ENCODE results near the gene FIG4.
A peak's percentile ranks its signal among the peaks of the same experiment; 100 is the strongest.

FIG4 gene

GRCh38 chr6:109747221-109747620 is 56.1 kb downstream of the FIG4 start:
- ATAC-seq: no peak
- TF ChIP-seq OSR1 (CRISPR knock-in tag; IDR thresholded peaks at IDR 0.05) (no peak), ZNF70 (CRISPR knock-in tag; IDR thresholded peaks at IDR 0.05) (no peak), BACH2 (CRISPR knock-in tag; IDR thresholded peaks at IDR 0.05; ENCODE audit: borderline replicate concordance) (no peak), CREB5 (CRISPR knock-in tag; IDR thresholded peaks at IDR 0.05; ENCODE audit: low read depth) (no peak), PPARA (CRISPR knock-in tag; IDR thresholded peaks at IDR 0.05; ENCODE audit: borderline replicate concordance) (no peak), ZNF565 (CRISPR knock-in tag; conservative IDR thresholded peaks at IDR 0.05; ENCODE audit: low read depth) (no peak)

- TF ChIP-seq ZFP30 (CRISPR knock-in tag; IDR thresholded peaks at IDR 0.05): no peak
- no peak for TF ChIP-seq ZNF565 (CRISPR knock-in tag; conservative IDR thresholded peaks at IDR 0.05; ENCODE audit: low read depth)
- TF ChIP-seq SNAI2 (CRISPR knock-in tag; IDR thresholded peaks at IDR 0.05): no peak
- TF ChIP-seq GLIS3 (CRISPR knock-in tag; IDR thresholded peaks at IDR 0.05): no peak
- TF ChIP-seq CSRNP3 (CRISPR knock-in tag; IDR thresholded peaks at IDR 0.05): no peak
- TF ChIP-seq ZNF8 (CRISPR knock-in tag; IDR thresholded peaks at IDR 0.05): peak; percentile 90
- ATAC-seq: no peak
Measured at GRCh38 chr6:109759098-109759955, 68.2 kb downstream of the FIG4 start.

- TF ChIP-seq TOX (CRISPR knock-in tag; IDR thresholded peaks at IDR 0.05; ENCODE audit: borderline replicate concordance): no peak
- no peak for TF ChIP-seq PPARA (CRISPR knock-in tag; IDR thresholded peaks at IDR 0.05; ENCODE audit: borderline replicate concordance)
- TF ChIP-seq TCF4 (CRISPR knock-in tag; IDR thresholded peaks at IDR 0.05; ENCODE audit: borderline replicate concordance): no peak
- no peak for TF ChIP-seq ZC3H10 (CRISPR knock-in tag; IDR thresholded peaks at IDR 0.05)
- TF ChIP-seq ZFP30 (CRISPR knock-in tag; IDR thresholded peaks at IDR 0.05): no peak
- no peak for TF ChIP-seq ISL1 (CRISPR knock-in tag; IDR thresholded peaks at IDR 0.05)
- no peak for TF ChIP-seq CSDC2 (CRISPR knock-in tag; IDR thresholded peaks at IDR 0.05)
- no peak for TF ChIP-seq GLIS3 (CRISPR knock-in tag; IDR thresholded peaks at IDR 0.05)
- TF ChIP-seq OSR1 (CRISPR knock-in tag; IDR thresholded peaks at IDR 0.05): no peak
- ATAC-seq: no peak
Measured at GRCh38 chr6:109760208-109760607, 69.1 kb downstream of the FIG4 start.

DNA sequence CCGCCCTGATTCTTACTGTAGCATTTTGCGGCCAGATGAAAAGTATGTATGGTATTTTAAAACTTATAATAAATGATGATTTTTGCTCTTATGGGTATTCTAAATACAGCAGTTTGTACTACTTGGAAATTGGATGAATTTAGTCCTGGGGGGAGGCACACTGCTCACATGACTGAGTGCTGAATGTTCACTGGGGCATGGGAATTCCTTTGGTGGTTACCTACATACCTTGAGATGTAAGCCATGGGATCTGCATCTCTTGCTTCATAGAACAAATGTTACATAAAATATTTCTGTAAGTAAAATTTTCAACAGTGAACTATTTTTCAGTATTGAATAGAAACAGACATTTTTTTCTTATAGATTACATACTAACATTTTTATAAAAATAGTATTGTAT is 71.1 kb downstream of the FIG4 start:
- ATAC-seq: no peak
- no peak for TF ChIP-seq CSDC2 (CRISPR knock-in tag; IDR thresholded peaks at IDR 0.05)
- TF ChIP-seq CREB5 (CRISPR knock-in tag; IDR thresholded peaks at IDR 0.05; ENCODE audit: low read depth): no peak
- TF ChIP-seq ZNF565 (CRISPR knock-in tag; conservative IDR thresholded peaks at IDR 0.05; ENCODE audit: low read depth): no peak
- no peak for TF ChIP-seq ZNF8 (CRISPR knock-in tag; IDR thresholded peaks at IDR 0.05)
- no peak for TF ChIP-seq ZC3H10 (CRISPR knock-in tag; IDR thresholded peaks at IDR 0.05)
- no peak for TF ChIP-seq SNAI2 (CRISPR knock-in tag; IDR thresholded peaks at IDR 0.05)
- no peak for TF ChIP-seq TCF4 (CRISPR knock-in tag; IDR thresholded peaks at IDR 0.05; ENCODE audit: borderline replicate concordance)
- no peak for TF ChIP-seq TOX (CRISPR knock-in tag; IDR thresholded peaks at IDR 0.05; ENCODE audit: borderline replicate concordance)
- no peak for TF ChIP-seq ISL1 (CRISPR knock-in tag; IDR thresholded peaks at IDR 0.05)
- TF ChIP-seq ZFP30 (CRISPR knock-in tag; IDR thresholded peaks at IDR 0.05): no peak
- TF ChIP-seq, protein P1, sequence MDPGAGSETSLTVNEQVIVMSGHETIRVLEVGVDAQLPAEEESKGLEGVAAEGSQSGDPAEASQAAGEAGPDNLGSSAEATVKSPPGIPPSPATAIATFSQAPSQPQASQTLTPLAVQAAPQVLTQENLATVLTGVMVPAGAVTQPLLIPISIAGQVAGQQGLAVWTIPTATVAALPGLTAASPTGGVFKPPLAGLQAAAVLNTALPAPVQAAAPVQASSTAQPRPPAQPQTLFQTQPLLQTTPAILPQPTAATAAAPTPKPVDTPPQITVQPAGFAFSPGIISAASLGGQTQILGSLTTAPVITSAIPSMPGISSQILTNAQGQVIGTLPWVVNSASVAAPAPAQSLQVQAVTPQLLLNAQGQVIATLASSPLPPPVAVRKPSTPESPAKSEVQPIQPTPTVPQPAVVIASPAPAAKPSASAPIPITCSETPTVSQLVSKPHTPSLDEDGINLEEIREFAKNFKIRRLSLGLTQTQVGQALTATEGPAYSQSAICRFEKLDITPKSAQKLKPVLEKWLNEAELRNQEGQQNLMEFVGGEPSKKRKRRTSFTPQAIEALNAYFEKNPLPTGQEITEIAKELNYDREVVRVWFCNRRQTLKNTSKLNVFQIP (CRISPR knock-in tag; IDR thresholded peaks at IDR 0.05; ENCODE audit: borderline replicate concordance, low read depth): no peak
- no peak for TF ChIP-seq BACH2 (CRISPR knock-in tag; IDR thresholded peaks at IDR 0.05; ENCODE audit: borderline replicate concordance)
- TF ChIP-seq, protein P2, sequence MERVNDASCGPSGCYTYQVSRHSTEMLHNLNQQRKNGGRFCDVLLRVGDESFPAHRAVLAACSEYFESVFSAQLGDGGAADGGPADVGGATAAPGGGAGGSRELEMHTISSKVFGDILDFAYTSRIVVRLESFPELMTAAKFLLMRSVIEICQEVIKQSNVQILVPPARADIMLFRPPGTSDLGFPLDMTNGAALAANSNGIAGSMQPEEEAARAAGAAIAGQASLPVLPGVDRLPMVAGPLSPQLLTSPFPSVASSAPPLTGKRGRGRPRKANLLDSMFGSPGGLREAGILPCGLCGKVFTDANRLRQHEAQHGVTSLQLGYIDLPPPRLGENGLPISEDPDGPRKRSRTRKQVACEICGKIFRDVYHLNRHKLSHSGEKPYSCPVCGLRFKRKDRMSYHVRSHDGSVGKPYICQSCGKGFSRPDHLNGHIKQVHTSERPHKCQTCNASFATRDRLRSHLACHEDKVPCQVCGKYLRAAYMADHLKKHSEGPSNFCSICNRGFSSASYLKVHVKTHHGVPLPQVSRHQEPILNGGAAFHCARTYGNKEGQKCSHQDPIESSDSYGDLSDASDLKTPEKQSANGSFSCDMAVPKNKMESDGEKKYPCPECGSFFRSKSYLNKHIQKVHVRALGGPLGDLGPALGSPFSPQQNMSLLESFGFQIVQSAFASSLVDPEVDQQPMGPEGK (CRISPR knock-in tag; IDR thresholded peaks at IDR 0.05; ENCODE audit: borderline replicate concordance): no peak
